DND-41 (cell line): ENCODE measurements around the gene DDB1.

Experiments used
- ATAC-seq: fragments of 200-7000 bp; cut with Tn5 transposase; 3 replicates; pipeline ENCODE4 v1.9.1; 2021; ENCODE audit warnings: low read depth; ENCODE audit not compliant: insufficient read depth
- DNase-seq: peaks from one replicate; pipeline ENCODE4 v3.0.0-alpha.2; 2020
- H2AFZ ChIP-seq: 2 replicates; pipeline ENCODE4 v1.6.0; 2012; ENCODE audit warnings: low read depth, low read length
- H3K27ac ChIP-seq: 2 replicates; pipeline ENCODE4 v1.5.1; 2012; ENCODE audit warnings: low read length, inconsistent platforms
- H3K27me3 ChIP-seq: fragments of 200-600 bp; sonication (generic); 2 replicates; pipeline ENCODE4 v1.6.0; 2012; ENCODE audit warnings: low read length, mild to moderate bottlenecking, inconsistent platforms; ENCODE audit not compliant: insufficient read depth, poor library complexity
- H3K36me3 ChIP-seq: 2 replicates; pipeline ENCODE4 v1.5.1; 2012; ENCODE audit warnings: low read length, inconsistent platforms; ENCODE audit not compliant: insufficient read depth
- H3K4me1 ChIP-seq: 2 replicates; pipeline ENCODE4 v1.5.1; 2012; ENCODE audit warnings: mild to moderate bottlenecking, low read length; ENCODE audit not compliant: insufficient read depth
- H3K4me2 ChIP-seq: 2 replicates; pipeline ENCODE4 v1.6.0; 2012; ENCODE audit warnings: mild to moderate bottlenecking, moderate library complexity, low read length, inconsistent platforms; ENCODE audit not compliant: insufficient read depth
- H3K4me3 ChIP-seq, 2 experiments: fragments of 200-600 bp in 1 of 2; shearing (Covaris generic) in 1 of 2; 2 replicates each; pipeline ENCODE4 v1.5.1; 2012 to 2016; ENCODE audit warnings: inconsistent platforms in 2 of 2, low read length in 2 of 2, mild to moderate bottlenecking in 2 of 2, low read depth in 1 of 2, moderate library complexity in 1 of 2
- H3K79me2 ChIP-seq: 2 replicates; pipeline ENCODE4 v1.6.0; 2012; ENCODE audit warnings: low read length, inconsistent platforms; ENCODE audit not compliant: insufficient read depth
- H3K9ac ChIP-seq: 2 replicates; pipeline ENCODE4 v1.6.0; 2012; ENCODE audit warnings: low read depth, mild to moderate bottlenecking, inconsistent platforms, low read length, moderate library complexity
- H3K9me3 ChIP-seq: 2 replicates; pipeline ENCODE4 v1.5.1; 2012; ENCODE audit warnings: low read length, moderate library complexity, mild to moderate bottlenecking, inconsistent platforms; ENCODE audit not compliant: insufficient read depth, severe bottlenecking
- H4K20me1 ChIP-seq: 2 replicates; pipeline ENCODE4 v1.6.0; 2012; ENCODE audit warnings: low read length; ENCODE audit not compliant: insufficient read depth
- EZH2 ChIP-seq: IDR thresholded peaks from 3 replicates; pipeline ENCODE4 v1.6.1; 2012; ENCODE audit warnings: borderline replicate concordance, low read depth, mild to moderate bottlenecking, moderate library complexity, low read length, inconsistent platforms; ENCODE audit not compliant: severe bottlenecking
- TF ChIP-seq, protein P1 (sequence below): IDR thresholded peaks from 2 replicates; pipeline ENCODE4 v1.5.1; 2012; ENCODE audit warnings: borderline replicate concordance, low read length, moderate library complexity, mild to moderate bottlenecking; ENCODE audit not compliant: poor library complexity, severe bottlenecking; ENCODE audit errors: extremely low read depth

The DDB1 gene

DNA sequence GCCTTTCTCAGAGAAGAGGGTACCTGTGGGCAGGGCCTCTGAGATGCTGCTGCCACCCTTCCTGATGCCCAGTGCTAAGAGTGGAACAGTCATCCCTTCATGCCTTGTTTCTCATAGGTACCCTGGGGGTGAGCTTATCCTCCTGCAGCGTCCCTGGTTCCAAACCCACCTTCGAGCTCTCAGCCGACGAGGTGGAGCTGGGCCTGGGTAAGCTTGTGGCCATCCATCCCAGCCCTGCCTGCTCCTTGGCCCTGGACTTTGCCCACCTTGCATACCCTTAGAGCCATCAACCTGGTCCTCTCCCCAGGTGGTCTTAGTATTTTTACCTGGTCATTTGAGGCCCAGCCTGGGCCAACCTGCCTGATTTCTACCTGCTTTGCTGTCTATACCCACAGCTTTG is 8.8 kb upstream of the DDB1 start:
- Histone ChIP-seq H3K36me3 (peaks cover 13% of the 10 kb centered on the region; the same call in 1 of the 2 replicates), H3K4me2 (no peak overlapping the region), H3K4me1 (peaks cover 1% of the 10 kb centered on the region), H3K9me3 (no peaks in the 10 kb centered on the region), H3K79me2 (no peaks in the 10 kb centered on the region), H3K4me3 (no peak overlapping the region), H2AFZ (no peak overlapping the region), H3K9ac (no peak overlapping the region), H4K20me1 (no peaks in the 10 kb centered on the region), H3K27ac (no peak overlapping the region), H3K27me3 (no peaks in the 10 kb centered on the region)
- ATAC-seq (no peak), DNase-seq (no peak)
- TF ChIP-seq, protein P1, sequence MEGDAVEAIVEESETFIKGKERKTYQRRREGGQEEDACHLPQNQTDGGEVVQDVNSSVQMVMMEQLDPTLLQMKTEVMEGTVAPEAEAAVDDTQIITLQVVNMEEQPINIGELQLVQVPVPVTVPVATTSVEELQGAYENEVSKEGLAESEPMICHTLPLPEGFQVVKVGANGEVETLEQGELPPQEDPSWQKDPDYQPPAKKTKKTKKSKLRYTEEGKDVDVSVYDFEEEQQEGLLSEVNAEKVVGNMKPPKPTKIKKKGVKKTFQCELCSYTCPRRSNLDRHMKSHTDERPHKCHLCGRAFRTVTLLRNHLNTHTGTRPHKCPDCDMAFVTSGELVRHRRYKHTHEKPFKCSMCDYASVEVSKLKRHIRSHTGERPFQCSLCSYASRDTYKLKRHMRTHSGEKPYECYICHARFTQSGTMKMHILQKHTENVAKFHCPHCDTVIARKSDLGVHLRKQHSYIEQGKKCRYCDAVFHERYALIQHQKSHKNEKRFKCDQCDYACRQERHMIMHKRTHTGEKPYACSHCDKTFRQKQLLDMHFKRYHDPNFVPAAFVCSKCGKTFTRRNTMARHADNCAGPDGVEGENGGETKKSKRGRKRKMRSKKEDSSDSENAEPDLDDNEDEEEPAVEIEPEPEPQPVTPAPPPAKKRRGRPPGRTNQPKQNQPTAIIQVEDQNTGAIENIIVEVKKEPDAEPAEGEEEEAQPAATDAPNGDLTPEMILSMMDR: no peak
- no peak for TF ChIP-seq EZH2

DNA sequence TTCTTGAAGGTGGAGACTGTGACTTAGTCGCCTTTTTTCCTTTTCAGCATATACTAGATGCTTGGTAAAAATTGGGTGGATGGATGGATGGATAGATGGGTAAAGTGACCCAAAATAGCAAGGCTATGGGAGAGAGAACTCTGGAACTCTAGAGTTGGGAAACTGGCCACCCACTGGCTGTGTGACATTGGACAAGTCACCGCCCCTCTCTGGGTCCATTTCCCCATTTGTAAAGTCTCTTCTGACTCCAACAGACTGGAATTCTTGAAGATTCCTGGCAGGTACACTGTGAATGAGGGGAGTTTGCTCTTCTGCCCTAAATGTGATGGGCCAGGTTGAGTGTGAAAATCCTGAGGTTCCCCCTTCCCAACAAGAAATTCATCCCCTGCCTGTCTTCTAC is 8.1 kb upstream of the DDB1 start:
- Histone ChIP-seq H3K79me2 (no peaks in the 10 kb centered on the region), H3K36me3 (peaks cover 9% of the 10 kb centered on the region; the same call in 1 of the 2 replicates), H2AFZ (no peak overlapping the region), H3K9me3 (no peaks in the 10 kb centered on the region), H3K4me1 (peaks cover 9% of the 10 kb centered on the region), H4K20me1 (no peaks in the 10 kb centered on the region), H3K4me3 (no peak overlapping the region), H3K27me3 (no peaks in the 10 kb centered on the region), H3K4me2 (no peak overlapping the region), H3K9ac (no peak overlapping the region), H3K27ac (no peak overlapping the region)
- DNase-seq (no peak), ATAC-seq (no peak)
- no peak for TF ChIP-seq EZH2
- TF ChIP-seq, protein P1: no peak

DNA sequence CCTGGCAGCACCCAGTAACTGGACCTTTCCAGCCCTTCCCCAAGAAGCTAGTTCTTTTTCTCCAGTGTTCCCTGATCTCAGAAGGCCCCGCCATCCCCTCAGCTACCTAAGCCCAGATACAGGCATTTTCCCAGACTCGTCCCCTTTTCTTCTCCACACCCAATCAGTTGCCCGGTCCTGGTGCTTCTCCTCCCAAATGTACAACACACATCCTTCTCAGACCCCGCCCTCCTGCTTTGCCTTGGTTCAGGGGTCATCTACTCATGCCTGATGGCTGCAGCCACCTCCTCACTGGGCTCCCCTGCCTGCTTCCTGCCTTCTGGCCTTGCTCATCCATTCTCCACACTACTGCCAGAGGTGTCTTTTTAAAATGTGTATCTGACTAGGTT is 6.6 kb upstream of the DDB1 start:
- TF ChIP-seq EZH2: no peak
- TF ChIP-seq, protein P1: no peak
- no peak overlapping the region for H3K9ac ChIP-seq
- no peak for DNase-seq
- H3K36me3 ChIP-seq: peaks cover 6% of the 10 kb centered on the region; the same call in 1 of the 2 replicates
- no peaks in the 10 kb centered on the region for H4K20me1 ChIP-seq
- H3K27me3 ChIP-seq: no peaks in the 10 kb centered on the region
- no peak overlapping the region for H3K4me2 ChIP-seq
- H3K4me3 ChIP-seq: no peak overlapping the region
- no peak for ATAC-seq
- H3K79me2 ChIP-seq: no peaks in the 10 kb centered on the region
- no peak overlapping the region for H2AFZ ChIP-seq
- no peaks in the 10 kb centered on the region for H3K9me3 ChIP-seq
- no peak overlapping the region for H3K27ac ChIP-seq
- peaks cover 22% of the 10 kb centered on the region for H3K4me1 ChIP-seq

DNA sequence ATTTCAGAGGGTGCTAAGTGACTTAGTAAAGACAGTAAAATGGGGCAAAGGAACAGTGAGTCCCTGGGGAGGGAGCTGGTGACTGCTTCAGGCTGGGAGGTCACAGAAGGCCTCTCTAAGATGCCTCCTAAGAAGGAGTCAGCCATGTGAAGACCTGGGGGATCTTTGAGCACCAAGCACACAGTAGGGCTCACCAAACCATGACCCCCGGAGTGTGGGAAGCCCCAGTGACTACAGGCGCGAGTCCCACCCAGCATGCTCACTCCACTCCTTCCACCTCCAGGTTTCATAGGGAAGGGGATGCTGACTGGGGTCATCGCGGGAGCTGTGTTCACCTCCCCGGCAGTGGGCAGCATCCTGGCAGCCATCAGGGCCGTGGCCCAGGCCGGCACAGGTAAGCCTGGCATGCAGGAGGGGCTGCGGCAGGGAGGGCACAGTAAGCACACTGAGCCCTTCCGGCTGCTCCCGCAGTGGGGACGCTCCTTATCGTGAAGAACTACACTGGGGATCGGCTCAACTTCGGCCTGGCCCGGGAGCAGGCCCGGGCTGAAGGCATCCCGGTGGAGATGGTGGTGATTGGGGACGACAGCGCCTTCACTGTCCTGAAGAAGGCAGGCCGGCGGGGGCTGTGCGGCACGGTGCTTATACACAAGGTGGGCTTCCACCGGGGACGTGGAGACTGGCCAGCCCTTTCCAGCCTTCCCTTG is 6.0 kb upstream of the DDB1 start:
- Histone ChIP-seq H3K4me2 (no peak overlapping the region), H3K27me3 (no peaks in the 10 kb centered on the region), H3K79me2 (no peaks in the 10 kb centered on the region), H3K4me1 (peaks cover 27% of the 10 kb centered on the region), H3K9ac (no peak overlapping the region), H2AFZ (no peak overlapping the region), H4K20me1 (no peaks in the 10 kb centered on the region), H3K4me3 (no peak overlapping the region), H3K36me3 (peaks cover 6% of the 10 kb centered on the region; the same call in 1 of the 2 replicates), H3K9me3 (no peaks in the 10 kb centered on the region), H3K27ac (no peak overlapping the region)
- TF ChIP-seq, protein P1: no peak
- TF ChIP-seq EZH2: no peak
- DNase-seq (no peak), ATAC-seq (no peak)
